HG02678 (cell line): ENCODE measurements around the gene LDLRAD2.
A peak's percentile ranks its signal among the peaks of the same experiment; 100 is the strongest.

Experiments
- ATAC-seq: cut with Tn5 transposase; IDR thresholded peaks from one replicate; pipeline ENCODE4 v1.9.1; 2021; ENCODE audit warnings: mild to moderate bottlenecking, moderate library complexity; ENCODE audit not compliant: unreplicated experiment

The LDLRAD2 gene

GRCh38 chr1:21857840-21858670 is 46.0 kb downstream of the LDLRAD2 start:
- ATAC-seq = no peak

DNA sequence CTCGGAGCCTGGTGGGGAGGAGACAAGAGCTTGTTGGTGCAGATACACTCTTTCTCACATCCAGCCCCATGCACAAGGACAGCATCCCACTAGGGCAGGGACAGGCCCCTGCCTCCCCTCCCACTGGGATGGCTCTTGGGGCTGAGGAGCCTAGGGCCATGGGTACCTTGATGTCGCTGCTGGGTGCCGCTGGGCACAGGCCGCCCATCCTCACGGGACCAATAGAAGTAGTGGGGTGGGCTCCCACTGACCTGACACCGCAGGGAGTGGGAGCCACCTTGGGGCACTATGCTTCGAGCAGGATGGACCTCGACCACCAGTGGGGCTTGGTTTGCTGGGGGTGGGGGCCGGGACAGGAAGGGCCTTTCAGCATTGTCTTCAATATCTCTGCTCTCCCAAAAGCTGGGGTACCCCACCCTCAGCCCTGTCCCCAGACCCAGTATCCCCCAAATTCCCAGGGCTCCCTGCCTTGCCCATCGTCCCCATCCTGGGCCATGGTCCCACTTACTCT is 47.7 kb downstream of the LDLRAD2 start:
- ATAC-seq = no peak

DNA sequence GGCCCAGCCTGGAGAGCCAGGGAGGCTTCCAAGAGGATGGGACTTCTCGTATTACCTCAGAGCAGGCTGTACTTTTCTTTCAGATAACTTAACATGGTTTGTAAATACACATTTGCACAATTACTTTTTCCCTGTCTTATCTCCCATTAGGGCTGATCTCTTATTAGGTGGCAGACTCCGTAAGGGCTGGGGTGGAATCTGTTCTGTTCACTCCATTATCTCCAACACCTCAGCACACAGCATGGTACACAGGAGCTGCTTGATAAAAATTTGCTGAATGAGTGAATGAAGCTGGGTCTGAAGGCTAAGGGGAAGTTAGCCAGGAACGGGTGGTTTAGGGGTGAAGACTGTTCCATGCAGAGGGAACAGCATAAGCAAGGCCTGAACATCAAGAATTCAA is 48.9 kb downstream of the LDLRAD2 start:
- no peak for ATAC-seq

GRCh38 chr1:21861602-21862429 is 49.8 kb downstream of the LDLRAD2 start:
- no peak for ATAC-seq

GRCh38 chr1:21863981-21864380 is 51.9 kb downstream of the LDLRAD2 start:
- no peak for ATAC-seq

- no peak for ATAC-seq
Measured at GRCh38 chr1:21864730-21865129, 52.7 kb downstream of the LDLRAD2 start.

GRCh38 chr1:21865609-21865942 is 53.5 kb downstream of the LDLRAD2 start:
- no peak for ATAC-seq

- ATAC-seq = peak; percentile 86
Measured at GRCh38 chr1:21865943-21866706, 54.1 kb downstream of the LDLRAD2 start.

DNA sequence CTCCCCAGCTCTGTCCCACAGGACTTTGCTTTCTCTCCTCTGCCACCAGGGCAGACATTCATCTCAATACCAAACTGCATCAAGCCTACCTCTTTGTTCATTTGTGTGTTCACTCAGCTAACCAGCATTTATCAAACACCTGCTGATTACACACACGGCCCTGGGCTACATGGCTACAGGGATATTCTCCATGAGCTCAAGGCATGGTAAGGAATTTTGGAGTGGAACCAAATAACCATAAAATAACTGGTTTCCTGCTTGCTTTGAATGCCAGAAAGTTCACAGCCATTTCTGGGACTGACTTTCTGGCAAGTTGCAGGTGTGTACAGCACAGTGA is 54.6 kb downstream of the LDLRAD2 start:
- no peak for ATAC-seq

- ATAC-seq = no peak
Measured at GRCh38 chr1:21867451-21867996, 55.5 kb downstream of the LDLRAD2 start.

DNA sequence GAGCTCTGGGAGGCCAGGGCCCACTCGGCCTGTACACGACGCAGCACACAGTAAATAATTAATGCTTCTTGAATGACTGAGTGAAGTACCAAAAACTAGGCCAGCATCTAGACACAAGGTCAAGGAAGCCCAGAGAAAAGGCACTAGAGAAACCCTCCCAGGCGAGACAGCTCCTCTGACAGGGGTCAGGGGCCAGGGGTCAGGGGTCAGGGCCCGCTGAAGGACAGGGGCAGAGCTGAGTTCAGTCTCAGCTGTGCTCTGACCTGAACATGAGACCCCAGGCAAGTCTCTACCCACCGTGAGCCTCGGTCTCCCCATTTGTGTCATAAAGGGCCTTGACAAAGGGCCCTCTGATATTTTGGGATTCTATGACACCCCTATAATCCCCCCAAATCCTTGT is 56.4 kb downstream of the LDLRAD2 start:
- ATAC-seq = no peak

GRCh38 chr1:21868941-21869454 is 56.9 kb downstream of the LDLRAD2 start:
- no peak for ATAC-seq

- no peak for ATAC-seq
Measured at GRCh38 chr1:21869620-21870121, 57.6 kb downstream of the LDLRAD2 start.

DNA sequence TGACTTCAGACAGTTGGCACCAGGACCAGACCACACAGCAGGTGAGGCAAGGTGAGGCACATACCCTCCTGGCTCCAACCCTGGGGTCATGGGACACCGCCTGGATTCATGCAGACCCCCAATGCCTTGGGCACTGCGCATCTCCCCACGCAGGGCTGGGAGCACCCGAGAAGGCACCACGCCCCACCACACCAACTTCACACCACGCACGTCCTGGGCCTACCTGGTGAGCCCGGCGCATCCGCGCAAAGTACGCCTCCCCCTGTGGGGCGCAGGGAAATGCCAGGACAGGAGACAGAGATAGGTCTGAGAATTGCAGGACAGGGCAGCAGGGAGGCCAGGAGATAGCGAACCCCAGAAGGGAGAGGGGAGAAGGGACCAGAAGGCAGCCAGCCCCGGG is 58.5 kb downstream of the LDLRAD2 start:
- no peak for ATAC-seq

GRCh38 chr1:21871943-21872342 is 59.9 kb downstream of the LDLRAD2 start:
- ATAC-seq = no peak

- ATAC-seq = no peak
Measured at GRCh38 chr1:21872445-21873079, 60.5 kb downstream of the LDLRAD2 start.

GRCh38 chr1:21873174-21873573 is 61.1 kb downstream of the LDLRAD2 start:
- ATAC-seq = no peak

DNA sequence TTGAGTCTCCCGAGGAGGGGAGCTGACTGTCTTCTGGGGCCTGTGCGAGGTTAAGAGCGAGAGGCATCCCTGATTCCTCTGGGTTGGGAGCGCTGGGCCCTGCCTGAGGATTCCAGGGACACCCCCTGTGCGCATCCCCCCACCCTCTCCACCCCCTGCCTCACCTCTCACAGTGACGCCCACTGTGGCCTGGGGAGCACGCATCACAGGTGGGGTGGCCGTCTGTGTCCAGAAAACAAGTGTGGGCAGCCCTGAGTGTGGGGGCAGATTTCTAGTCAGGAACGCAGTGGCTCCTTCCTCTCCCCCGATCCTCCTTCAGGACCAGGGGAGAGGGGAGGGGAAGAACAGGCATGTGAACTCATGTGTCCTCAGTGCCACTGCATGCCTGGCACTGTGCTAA is 61.7 kb downstream of the LDLRAD2 start:
- ATAC-seq = no peak

DNA sequence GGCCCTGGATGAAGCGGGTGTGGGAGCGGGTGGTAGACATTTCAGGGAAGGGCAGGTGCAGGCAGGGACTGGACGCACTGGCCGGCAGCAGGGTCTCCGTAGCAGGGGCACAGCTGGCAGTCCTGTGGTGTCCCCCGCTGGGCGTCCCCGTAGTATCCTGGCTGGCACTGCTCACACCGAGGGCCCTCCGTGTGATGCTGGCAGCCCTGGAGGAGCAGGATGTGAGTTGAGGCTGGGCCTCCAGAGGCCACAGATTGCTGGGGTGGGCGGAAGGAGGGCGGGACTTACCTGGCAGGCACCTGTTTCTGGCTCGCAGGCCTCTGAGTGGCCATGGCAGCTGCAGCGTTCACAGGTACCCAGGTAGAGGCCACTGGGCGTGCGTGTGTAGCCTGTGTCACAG is 62.3 kb downstream of the LDLRAD2 start:
- no peak for ATAC-seq
